ENCODE results near the gene INSIG1. TPM values are rescaled to one million over a fixed set of nuclear protein-coding genes. Genes with fewer than 3 reads are reported as not detected.

Gene INSIG1
- total and polyA plus RNA-seq, 2 experiments from 2014 or later, result 30.7 to 40.3 TPM

DNA sequence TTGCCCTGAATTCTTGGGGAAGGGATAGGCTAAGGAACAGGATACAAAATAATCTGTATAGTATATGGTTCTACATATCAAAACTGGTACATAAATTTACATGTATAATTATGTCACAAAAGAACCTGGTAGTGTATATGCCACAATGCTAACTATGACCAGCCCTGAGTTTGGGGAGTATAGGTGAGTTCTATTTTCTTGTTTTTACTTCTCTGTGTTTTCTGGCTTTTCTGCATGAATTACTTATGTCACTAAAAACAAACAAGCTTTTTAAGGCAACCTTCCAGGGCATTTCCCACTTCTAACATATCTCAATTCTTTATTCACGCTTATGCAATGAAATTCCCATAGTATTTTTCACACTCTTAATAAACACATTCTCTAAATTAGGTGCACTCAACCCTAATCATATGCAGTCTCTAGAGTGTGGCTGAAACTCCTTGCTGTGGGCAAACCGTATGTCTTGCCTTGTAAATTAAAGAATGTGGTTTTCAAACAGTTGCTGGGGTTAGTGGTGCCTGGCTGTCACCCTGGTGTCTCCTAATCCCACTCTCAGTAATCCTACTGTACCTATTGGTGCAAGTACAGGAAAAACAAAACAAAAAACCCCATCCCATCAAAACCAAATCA is 14.0 kb upstream of the INSIG1 start:
- in situ Hi-C loops (cut with MboI), result no loop called here

DNA sequence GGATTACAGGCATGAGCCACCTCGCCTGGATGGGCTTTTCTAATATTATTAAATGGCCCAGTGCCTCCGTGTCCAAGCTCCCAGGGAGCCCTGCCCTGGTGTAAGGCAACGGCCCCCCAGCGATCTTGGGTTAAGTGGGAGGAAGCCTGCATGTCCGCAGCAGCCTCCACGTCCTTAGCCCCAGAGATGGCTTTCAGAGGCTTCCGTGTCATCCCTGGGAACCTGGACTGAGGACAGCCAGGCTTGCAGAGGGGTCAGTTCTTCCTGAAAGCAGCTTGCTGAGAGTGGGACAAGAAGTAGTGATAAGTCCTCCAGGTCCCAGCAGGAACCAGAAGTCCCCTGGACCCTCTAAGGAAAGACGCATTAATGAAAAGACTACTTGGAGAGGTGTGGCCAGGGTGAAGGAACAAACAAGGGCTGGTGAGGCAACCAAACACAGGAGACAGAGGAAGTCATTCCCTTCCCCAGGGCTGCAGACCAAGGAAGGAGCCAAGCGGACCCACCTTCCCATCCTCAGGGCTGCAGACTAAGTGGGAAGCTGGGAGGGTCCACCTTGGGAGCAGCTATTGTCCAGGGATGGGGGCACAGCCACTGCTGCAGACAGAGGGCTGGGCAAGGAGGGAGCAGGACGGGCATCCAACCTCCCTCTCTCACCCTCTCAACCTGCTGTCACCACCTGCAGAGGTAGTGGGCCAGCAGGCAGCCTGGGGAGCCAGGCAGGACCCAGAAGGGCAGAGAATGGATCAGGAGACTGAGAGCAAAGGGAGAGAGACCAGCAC is 13.0 kb upstream of the INSIG1 start:
- H3F3A ChIP-seq (ENCODE audit: insufficient read depth), result no peaks in the 10 kb centered on the region
- no peaks in the 10 kb centered on the region for H3K9me2 ChIP-seq (ENCODE audit: insufficient read depth)
- TF ChIP-seq EZH2 (IDR thresholded peaks at IDR 0.05; ENCODE audit: insufficient read depth, poor library complexity, severe bottlenecking) (no peak), EZH2phosphoT487 (IDR thresholded peaks at IDR 0.05; ENCODE audit: insufficient read depth, low read depth) (no peak)
- H3K36me3 ChIP-seq (ENCODE audit: low read depth), result no peaks in the 10 kb centered on the region
- H3K9ac ChIP-seq, result no peak overlapping the region
- peaks cover 18% of the 10 kb centered on the region for H3K27me3 ChIP-seq (replicated peaks; ENCODE audit: insufficient read depth)
- in situ Hi-C loops (cut with MboI), result no loop called here
- no peak overlapping the region for H2AFZ ChIP-seq
- H3K79me2 ChIP-seq (ENCODE audit: insufficient read depth), result no peaks in the 10 kb centered on the region
- H3K4me3 ChIP-seq, result no peak overlapping the region
- H3K9me3 ChIP-seq (ENCODE audit: low read depth), result no peaks in the 10 kb centered on the region
- no peak for DNase-seq
- WGBS, 2 experiments (ENCODE audit: low coverage in 1 of 2, low lambda C conversion rate in 2 of 2, missing lambda C conversion rate in 2 of 2), result 57 to 63% methylated on average over 10 of the region's 10 CpGs
- no peak overlapping the region for H3K4me2 ChIP-seq (ENCODE audit: unreplicated experiment)
- H3K27ac ChIP-seq, result no peak overlapping the region
- no peaks in the 10 kb centered on the region for H4K20me1 ChIP-seq (ENCODE audit: insufficient read depth)
- no peaks in the 10 kb centered on the region for H3K4me1 ChIP-seq (ENCODE audit: insufficient read depth)

More for the DNA sequence above, 14.0 kb upstream of the INSIG1 start:
- H3K79me2 ChIP-seq (ENCODE audit: insufficient read depth), result no peaks in the 10 kb centered on the region
- TF ChIP-seq EZH2 (IDR thresholded peaks at IDR 0.05; ENCODE audit: insufficient read depth, poor library complexity, severe bottlenecking) (no peak), EZH2phosphoT487 (IDR thresholded peaks at IDR 0.05; ENCODE audit: insufficient read depth, low read depth) (no peak)
- no peak overlapping the region for H3K4me3 ChIP-seq
- H3K9ac ChIP-seq, result no peak overlapping the region
- no peaks in the 10 kb centered on the region for H3K9me2 ChIP-seq (ENCODE audit: insufficient read depth)
- no peak for DNase-seq
- H3K4me2 ChIP-seq (ENCODE audit: unreplicated experiment), result no peak overlapping the region
- 28 to 41% methylated on average over 2 of the region's 2 CpGs for WGBS, 2 experiments (ENCODE audit: low coverage in 1 of 2, low lambda C conversion rate in 2 of 2, missing lambda C conversion rate in 2 of 2)
- no peaks in the 10 kb centered on the region for H3K36me3 ChIP-seq (ENCODE audit: low read depth)
- H3K4me1 ChIP-seq (ENCODE audit: insufficient read depth), result no peaks in the 10 kb centered on the region
- no peaks in the 10 kb centered on the region for H3K9me3 ChIP-seq (ENCODE audit: low read depth)
- no peak overlapping the region for H3K27ac ChIP-seq
- no peak overlapping the region for H2AFZ ChIP-seq
- peaks cover 22% of the 10 kb centered on the region for H3K27me3 ChIP-seq (replicated peaks; ENCODE audit: insufficient read depth)
- H4K20me1 ChIP-seq (ENCODE audit: insufficient read depth), result no peaks in the 10 kb centered on the region
- no peaks in the 10 kb centered on the region for H3F3A ChIP-seq (ENCODE audit: insufficient read depth)

DNA sequence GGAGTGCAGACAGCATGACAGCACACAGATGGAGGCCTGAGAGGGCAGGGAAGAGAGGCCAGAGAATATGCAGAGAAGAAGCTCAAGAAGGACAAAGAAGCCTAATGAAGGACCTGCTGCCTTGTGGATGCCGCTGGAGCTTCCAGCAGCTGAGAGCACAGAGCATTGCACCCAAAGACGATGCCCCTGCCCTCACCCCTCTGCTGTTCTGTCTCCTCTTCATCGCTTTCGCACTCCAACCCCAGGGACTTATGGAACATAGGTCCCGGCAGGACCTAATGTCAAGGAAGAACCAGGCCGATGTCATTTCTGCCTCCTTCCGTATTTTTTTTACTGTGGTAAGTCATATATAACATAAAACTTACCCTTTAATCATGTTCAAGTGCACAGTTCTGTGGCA is 12.3 kb upstream of the INSIG1 start:
- TF ChIP-seq EZH2phosphoT487 (IDR thresholded peaks at IDR 0.05; ENCODE audit: insufficient read depth, low read depth), result no peak
- TF ChIP-seq EZH2 (IDR thresholded peaks at IDR 0.05; ENCODE audit: insufficient read depth, poor library complexity, severe bottlenecking), result no peak
- Histone ChIP-seq H4K20me1 (ENCODE audit: insufficient read depth) (no peaks in the 10 kb centered on the region), H2AFZ (no peak overlapping the region), H3K27ac (no peak overlapping the region), H3K79me2 (ENCODE audit: insufficient read depth) (no peaks in the 10 kb centered on the region), H3K4me3 (no peak overlapping the region), H3K9ac (no peak overlapping the region), H3K36me3 (ENCODE audit: low read depth) (no peaks in the 10 kb centered on the region), H3K27me3 (replicated peaks; ENCODE audit: insufficient read depth) (peaks cover 13% of the 10 kb centered on the region), H3K4me2 (ENCODE audit: unreplicated experiment) (no peak overlapping the region), H3K4me1 (ENCODE audit: insufficient read depth) (no peaks in the 10 kb centered on the region), H3K9me2 (ENCODE audit: insufficient read depth) (no peaks in the 10 kb centered on the region), H3F3A (ENCODE audit: insufficient read depth) (no peaks in the 10 kb centered on the region), H3K9me3 (ENCODE audit: low read depth) (no peaks in the 10 kb centered on the region)
- WGBS, 2 experiments (ENCODE audit: low coverage in 1 of 2, low lambda C conversion rate in 2 of 2, missing lambda C conversion rate in 2 of 2), result 75 to 76% methylated on average over 7 of the region's 7 CpGs
- no peak for DNase-seq
- in situ Hi-C loops (cut with MboI), result no loop called here

DNA sequence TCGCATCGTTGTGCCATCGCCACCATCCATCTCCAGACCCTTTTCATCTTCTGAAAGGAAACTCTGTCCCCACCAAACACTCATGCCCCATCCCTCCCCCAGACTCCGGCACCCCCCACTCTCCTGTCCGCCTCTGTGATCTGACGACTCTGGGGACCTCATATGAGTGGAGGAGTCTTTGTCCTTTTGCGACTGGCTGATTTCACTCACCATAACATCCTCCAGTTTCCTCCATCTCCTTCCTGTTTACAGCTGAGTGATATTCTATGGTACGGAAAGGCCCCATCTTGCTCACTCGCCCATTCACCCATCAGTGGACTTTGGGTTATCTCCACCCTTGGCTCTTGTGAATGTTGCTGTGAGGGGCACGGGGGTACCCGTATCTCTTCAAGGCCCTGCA is 11.8 kb upstream of the INSIG1 start:
- H3K36me3 ChIP-seq (ENCODE audit: low read depth), result no peaks in the 10 kb centered on the region
- no peak overlapping the region for H2AFZ ChIP-seq
- no peaks in the 10 kb centered on the region for H3K79me2 ChIP-seq (ENCODE audit: insufficient read depth)
- no peaks in the 10 kb centered on the region for H3F3A ChIP-seq (ENCODE audit: insufficient read depth)
- H3K4me2 ChIP-seq (ENCODE audit: unreplicated experiment), result no peak overlapping the region
- no peaks in the 10 kb centered on the region for H3K9me3 ChIP-seq (ENCODE audit: low read depth)
- H3K27ac ChIP-seq, result no peak overlapping the region
- peaks cover 9% of the 10 kb centered on the region for H3K27me3 ChIP-seq (replicated peaks; ENCODE audit: insufficient read depth)
- 85 to 89% methylated on average over 11 of the region's 11 CpGs for WGBS, 2 experiments (ENCODE audit: low coverage in 1 of 2, low lambda C conversion rate in 2 of 2, missing lambda C conversion rate in 2 of 2)
- TF ChIP-seq EZH2phosphoT487 (IDR thresholded peaks at IDR 0.05; ENCODE audit: insufficient read depth, low read depth) (no peak), EZH2 (IDR thresholded peaks at IDR 0.05; ENCODE audit: insufficient read depth, poor library complexity, severe bottlenecking) (no peak)
- peaks cover 2% of the 10 kb centered on the region; the same call in 1 of the 2 replicates for H3K4me1 ChIP-seq (ENCODE audit: insufficient read depth)
- no peak for DNase-seq
- in situ Hi-C loops (cut with MboI), result no loop called here
- no peak overlapping the region for H3K9ac ChIP-seq
- no peaks in the 10 kb centered on the region for H4K20me1 ChIP-seq (ENCODE audit: insufficient read depth)
- H3K9me2 ChIP-seq (ENCODE audit: insufficient read depth), result no peaks in the 10 kb centered on the region
- no peak overlapping the region for H3K4me3 ChIP-seq
